HEK293 (cell line): ENCODE results near the gene SLC40A1.

Source experiments
- CTCF ChIA-PET: fragments of 350-600 bp; formaldehyde crosslinking; extraction: SDS; loops from one replicate; lab custom pipeline; 2021; ENCODE audit warnings: antibody characterized with exemption; lab: Yijun Ruan, JAX
- POLR2A ChIA-PET: fragments of 300-600 bp; formaldehyde crosslinking; extraction: SDS; loops from one replicate; lab custom pipeline; 2020; ENCODE audit warnings: antibody characterized with exemption, inconsistent platforms; lab: Yijun Ruan, JAX
- H3K27ac ChIP-seq: fragments of 200-500 bp; sonication (Bioruptor generic); 2 replicates; pipeline ENCODE4 v1.5.1; 2014; ENCODE audit warnings: low read depth, low read length, control low read depth, inconsistent platforms; ENCODE audit errors: extremely low read depth
- H3K36me3 ChIP-seq, 2 experiments: fragments of 200-500 bp in 1 of 2; sonication (Bioruptor generic) in 1 of 2; 1 replicate in 1 of 2; 2 replicates in 1 of 2; pipeline ENCODE4 v1.5.1; 2014 to 2017; ENCODE audit warnings: inconsistent platforms in 2 of 2, low read length in 2 of 2; ENCODE audit not compliant: control insufficient read depth in 2 of 2, insufficient read depth in 1 of 2
- H3K4me1 ChIP-seq: fragments of 200-500 bp; sonication (Bioruptor generic); 2 replicates; pipeline ENCODE4 v1.5.1; 2014; ENCODE audit warnings: mild to moderate bottlenecking, low read length, inconsistent platforms; ENCODE audit not compliant: control insufficient read depth, insufficient read depth
- H3K4me3 ChIP-seq: 2 replicates; pipeline ENCODE4 v1.5.1; 2011; ENCODE audit warnings: low read depth, mild to moderate bottlenecking, control low read depth, low read length, moderate library complexity
- H3K9me3 ChIP-seq: fragments of 200-500 bp; sonication (Bioruptor generic); 2 replicates; pipeline ENCODE4 v1.5.1; 2014; ENCODE audit warnings: low read depth, low read length, inconsistent platforms; ENCODE audit not compliant: control insufficient read depth, insufficient read depth
- BCL6B ChIP-seq: fragments of 450-650 bp; formaldehyde crosslinking; IDR thresholded peaks from 2 replicates; pipeline ENCODE4 v1.5.1; 2017; ENCODE audit warnings: missing biosample characterization, missing genetic modification characterization
- FEZF1 ChIP-seq: fragments of 450-650 bp; formaldehyde crosslinking; IDR thresholded peaks from 2 replicates; pipeline ENCODE4 v1.5.1; 2016; ENCODE audit warnings: missing biosample characterization, missing genetic modification characterization
- KLF16 ChIP-seq: fragments of 450-650 bp; formaldehyde crosslinking; IDR thresholded peaks from 2 replicates; pipeline ENCODE4 v1.5.1; 2017; ENCODE audit warnings: missing biosample characterization, missing genetic modification characterization
- MYNN ChIP-seq: fragments of 450-650 bp; formaldehyde crosslinking; IDR thresholded peaks from 2 replicates; pipeline ENCODE4 v1.5.1; 2016; ENCODE audit warnings: missing biosample characterization, missing genetic modification characterization, borderline replicate concordance
- ZBTB10 ChIP-seq: fragments of 450-650 bp; formaldehyde crosslinking; IDR thresholded peaks from 2 replicates; pipeline ENCODE4 v1.5.1; 2016; ENCODE audit warnings: missing biosample characterization, missing genetic modification characterization
- ZBTB26 ChIP-seq: fragments of 450-650 bp; formaldehyde crosslinking; optimal IDR thresholded peaks from 2 replicates; pipeline ENCODE3; 2016; ENCODE audit warnings: missing biosample characterization, mild to moderate bottlenecking, missing genetic modification characterization
- ZBTB49 ChIP-seq: fragments of 450-650 bp; formaldehyde crosslinking; IDR thresholded peaks from 2 replicates; pipeline ENCODE4 v1.5.1; 2016; ENCODE audit warnings: missing biosample characterization, missing genetic modification characterization, low read depth
- ZEB2 ChIP-seq: fragments of 450-650 bp; formaldehyde crosslinking; IDR thresholded peaks from 2 replicates; pipeline ENCODE4 v1.5.1; 2016; ENCODE audit warnings: missing biosample characterization, missing genetic modification characterization
- ZFP3 ChIP-seq: fragments of 450-650 bp; formaldehyde crosslinking; IDR thresholded peaks from 2 replicates; pipeline ENCODE4 v1.5.1; 2016; ENCODE audit warnings: low read depth, missing biosample characterization, missing genetic modification characterization
- ZNF148 ChIP-seq: fragments of 450-650 bp; formaldehyde crosslinking; IDR thresholded peaks from 2 replicates; pipeline ENCODE4 v1.5.0; 2017; ENCODE audit warnings: missing biosample characterization, missing genetic modification characterization, borderline replicate concordance
- ZNF280D ChIP-seq: fragments of 450-650 bp; formaldehyde crosslinking; IDR thresholded peaks from 2 replicates; pipeline ENCODE4 v1.5.1; 2016; ENCODE audit warnings: missing biosample characterization, missing genetic modification characterization
- ZNF324 ChIP-seq: fragments of 450-650 bp; formaldehyde crosslinking; IDR thresholded peaks from 2 replicates; pipeline ENCODE4 v1.5.1; 2016; ENCODE audit warnings: missing biosample characterization, missing genetic modification characterization
- ZNF449 ChIP-seq: fragments of 450-650 bp; formaldehyde crosslinking; IDR thresholded peaks from 2 replicates; pipeline ENCODE4 v1.5.1; 2017; ENCODE audit warnings: missing biosample characterization, mild to moderate bottlenecking, missing genetic modification characterization, moderate library complexity
- ZNF48 ChIP-seq: fragments of 450-650 bp; formaldehyde crosslinking; IDR thresholded peaks from 2 replicates; pipeline ENCODE4 v1.5.1; 2016; ENCODE audit warnings: missing biosample characterization, missing genetic modification characterization
- ZNF521 ChIP-seq: fragments of 450-650 bp; formaldehyde crosslinking; IDR thresholded peaks from 2 replicates; pipeline ENCODE4 v1.5.1; 2017; ENCODE audit warnings: missing biosample characterization, mild to moderate bottlenecking, missing genetic modification characterization
- ZNF549 ChIP-seq: fragments of 450-650 bp; IDR thresholded peaks from 2 replicates; pipeline ENCODE4 v1.5.1; 2018; ENCODE audit warnings: missing biosample characterization, missing genetic modification characterization, mild to moderate bottlenecking, inconsistent platforms, moderate library complexity
- ZNF585B ChIP-seq: fragments of 450-650 bp; formaldehyde crosslinking; IDR thresholded peaks from 2 replicates; pipeline ENCODE4 v1.5.1; 2016; ENCODE audit warnings: missing biosample characterization, missing genetic modification characterization
- ZSCAN23 ChIP-seq: fragments of 450-650 bp; formaldehyde crosslinking; IDR thresholded peaks from 2 replicates; pipeline ENCODE4 v1.5.1; 2016; ENCODE audit warnings: missing biosample characterization, missing genetic modification characterization

Gene SLC40A1

GRCh38 chr2:189536830-189537229 lies 43.8 kb downstream of the SLC40A1 start:
- ChIA-PET CTCF (no interaction called here), POLR2A (interaction anchor here (1.3 kb wide), 1 partner anchor 44 kb away, joined by 4 read pairs; the partner anchor contains the start of gene SLC40A1)
- Histone ChIP-seq H3K36me3 (no peaks in the 10 kb centered on the region), H3K4me1 (no peaks in the 10 kb centered on the region), H3K27ac (no peak overlapping the region), H3K4me3 (no peak overlapping the region), H3K9me3 (no peaks in the 10 kb centered on the region)
- TF ChIP-seq ZNF280D (tag by site-specific recombination) (no peak), ZNF549 (tag by site-specific recombination) (no peak), ZSCAN23 (tag by site-specific recombination) (no peak), ZNF48 (tag by site-specific recombination) (no peak), MYNN (tag by site-specific recombination) (no peak), ZFP3 (tag by site-specific recombination) (no peak), ZBTB26 (tag by site-specific recombination) (no peak), ZBTB10 (no peak), ZNF585B (no peak), ZNF148 (tag by site-specific recombination) (no peak), ZNF521 (tag by site-specific recombination) (no peak), ZNF324 (tag by site-specific recombination) (no peak), BCL6B (tag by site-specific recombination) (no peak), ZBTB49 (tag by site-specific recombination) (no peak), FEZF1 (tag by site-specific recombination) (no peak), ZEB2 (tag by site-specific recombination) (no peak), KLF16 (no peak), ZNF449 (no peak)
